BLaER1 treated with 17β-estradiol and CSF1 and Interleukin-3, amounts not matched to agents 10 nM and 100 nM (cell line): ENCODE data around the gene PDXK.

Experiments
- H3K27ac ChIP-seq, 11 experiments: shearing (Covaris generic); formaldehyde crosslinking; 2 replicates each; pipeline ENCODE4 v1.8.1; 2022
- H3K27me3 ChIP-seq, 11 experiments: shearing (Covaris generic); formaldehyde crosslinking; 2 replicates each; pipeline ENCODE4 v1.8.1; 2022
- H3K36me3 ChIP-seq, 11 experiments: shearing (Covaris generic); formaldehyde crosslinking; 2 replicates each; pipeline ENCODE4 v1.8.1; 2022
- H3K4me1 ChIP-seq, 10 experiments: shearing (Covaris generic); formaldehyde crosslinking; 2 replicates each; pipeline ENCODE4 v1.8.1; 2022
- H3K4me2 ChIP-seq, 11 experiments: shearing (Covaris generic); formaldehyde crosslinking; 2 replicates each; pipeline ENCODE4 v1.8.1; 2022
- H3K4me3 ChIP-seq, 10 experiments: shearing (Covaris generic); formaldehyde crosslinking; 2 replicates each; pipeline ENCODE4 v1.8.1; 2022
- H3K9ac ChIP-seq, 11 experiments: shearing (Covaris generic); formaldehyde crosslinking; 2 replicates each; pipeline ENCODE4 v1.8.1; 2022
- H3K9me3 ChIP-seq, 11 experiments: shearing (Covaris generic); formaldehyde crosslinking; replicated peaks in 1 of 11; 2 replicates each; pipeline ENCODE4 v1.8.1; 2022
- H4K20me1 ChIP-seq, 11 experiments: shearing (Covaris generic); formaldehyde crosslinking; 2 replicates each; pipeline ENCODE4 v1.8.1; 2022
- Cebpa-rat ChIP-seq, 11 experiments: shearing (Covaris generic); IDR thresholded peaks; 2 replicates each; pipeline ENCODE4 v1.8.1; 2022

PDXK gene

DNA sequence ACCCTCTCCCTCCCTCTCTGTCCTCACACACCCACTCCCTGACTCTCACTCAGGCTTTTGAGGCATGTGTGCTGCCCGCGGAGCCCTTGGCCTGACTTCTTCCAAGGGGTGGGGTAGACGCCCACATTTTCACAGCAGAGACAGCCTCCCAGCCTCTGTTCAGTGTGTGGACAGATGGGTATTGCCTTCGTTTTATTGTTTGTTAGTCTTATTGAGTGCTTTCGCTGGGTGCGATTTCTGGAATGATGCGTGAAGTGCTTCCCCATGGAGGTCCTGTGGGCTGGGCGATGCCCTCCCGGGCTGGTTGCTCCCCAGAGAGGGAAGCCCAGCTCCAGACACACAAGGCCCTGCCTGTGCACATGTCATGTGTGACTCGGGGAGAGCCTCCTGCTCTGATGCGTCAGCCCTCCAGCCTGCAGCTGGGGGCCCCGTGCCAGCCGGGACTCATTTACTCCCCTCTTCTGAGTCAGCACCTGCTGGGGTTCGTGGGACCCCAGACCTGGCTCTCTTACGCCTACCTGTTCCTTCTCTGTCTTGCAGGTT, 14.7 kb downstream of the PDXK start:
- peaks cover 0 to 12% (median 0%) of the 10 kb centered on the region in 11 experiments; a peak in 6 of 22 replicates for H3K9me3 ChIP-seq
- H4K20me1 ChIP-seq: peaks cover 61 to 95% (median 81%) of the 10 kb centered on the region in 11 experiments
- no peak overlapping the region; a peak in 1 of 20 replicates for H3K4me3 ChIP-seq
- peaks cover 55 to 97% (median 88%) of the 10 kb centered on the region in 10 experiments for H3K4me1 ChIP-seq
- peak overlapping the region in 7 of 11 experiments; percentile 3 to 50 (median 20); a peak in 4 of 22 replicates for H3K9ac ChIP-seq
- peaks cover 0 to 79% (median 54%) of the 10 kb centered on the region in 11 experiments; a peak in 19 of 22 replicates for H3K36me3 ChIP-seq
- H3K4me2 ChIP-seq: peak overlapping the region; percentile 76 to 100 (median 85)
- TF ChIP-seq Cebpa-rat (IDR thresholded peaks at IDR 0.05): no peak
- H3K27me3 ChIP-seq: peaks cover 0 to 6% (median 0%) of the 10 kb centered on the region in 11 experiments; a peak in 3 of 22 replicates
- peak overlapping the region in 2 of 11 experiments; percentile 14 to 38; a peak in 1 of 22 replicates for H3K27ac ChIP-seq

DNA sequence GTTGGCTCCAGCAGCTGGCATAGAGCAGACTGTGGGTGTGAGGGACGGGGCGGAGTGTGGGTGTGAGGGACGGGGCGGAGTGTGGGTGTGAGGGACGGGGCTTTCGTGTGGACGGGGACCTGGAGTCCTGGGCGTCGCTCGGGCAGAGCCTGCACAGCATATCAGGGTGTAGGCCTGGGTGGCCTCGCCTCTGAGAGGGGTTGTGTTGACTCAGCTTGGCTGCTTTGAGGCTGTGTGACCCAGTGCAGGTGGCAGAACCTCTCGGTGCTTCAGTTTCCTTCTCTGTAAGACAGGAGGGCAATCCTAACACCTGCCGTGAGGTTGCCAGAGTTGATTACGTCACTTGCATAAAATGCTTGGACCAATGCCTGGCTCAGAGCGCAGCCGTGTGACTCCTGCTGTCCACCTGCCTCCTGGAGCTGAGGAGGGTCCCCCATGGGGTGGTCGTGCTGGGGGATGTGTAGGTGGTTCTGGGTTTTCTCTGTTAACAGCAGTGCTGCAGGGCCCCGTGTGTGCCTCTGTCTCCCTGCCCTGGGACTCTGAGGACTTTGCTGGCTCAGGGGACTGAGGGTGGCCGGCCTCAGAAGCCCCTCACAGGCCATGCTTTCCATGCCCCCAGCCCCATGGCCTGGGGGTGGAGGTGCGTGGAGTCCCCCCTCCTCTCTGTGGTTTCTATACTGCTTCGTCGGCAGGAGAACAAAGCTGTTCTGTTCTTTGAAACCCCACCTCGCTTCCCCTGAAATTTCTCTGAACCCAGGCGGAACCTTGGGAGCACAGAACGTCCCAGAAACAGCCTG, 15.4 kb downstream of the PDXK start:
- Histone ChIP-seq H3K4me3 (no peak overlapping the region; a peak in 2 of 20 replicates), H3K27ac (0 out of 22 replicates have a peak overlapping the region, but pooled peaks of 1 of the 11 experiments have one; percentile 3), H3K4me1 (peaks cover 55 to 97% (median 86%) of the 10 kb centered on the region in 10 experiments), H3K4me2 (peak overlapping the region; percentile 76 to 100 (median 85)), H3K9me3 (peaks cover 0 to 12% (median 0%) of the 10 kb centered on the region in 11 experiments; a peak in 6 of 22 replicates), H3K36me3 (peaks cover 0 to 82% (median 59%) of the 10 kb centered on the region in 11 experiments; a peak in 19 of 22 replicates), H3K9ac (peak overlapping the region in 7 of 11 experiments; percentile 7 to 59 (median 45); a peak in 10 of 22 replicates), H4K20me1 (peaks cover 58 to 98% (median 87%) of the 10 kb centered on the region in 11 experiments), H3K27me3 (peaks cover 0 to 6% (median 0%) of the 10 kb centered on the region in 11 experiments; a peak in 3 of 22 replicates)
- TF ChIP-seq Cebpa-rat (IDR thresholded peaks at IDR 0.05): no peak

DNA sequence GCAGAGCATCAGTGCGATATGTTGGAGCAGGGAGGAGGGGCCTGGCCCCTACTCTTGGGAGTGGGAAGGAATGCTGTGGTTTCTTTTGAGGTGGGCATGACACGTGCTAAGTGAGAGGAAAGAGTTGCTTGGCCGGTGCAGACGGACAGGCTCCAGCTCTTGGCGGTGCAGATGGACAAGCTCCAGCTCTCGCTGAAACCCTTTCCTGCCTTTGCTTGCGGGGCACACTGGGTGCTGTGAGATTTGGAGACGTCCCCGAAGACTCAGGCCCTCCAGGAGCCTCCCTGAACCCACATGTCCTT, 15.9 kb downstream of the PDXK start:
- H3K27me3 ChIP-seq: peaks cover 0 to 6% (median 0%) of the 10 kb centered on the region in 11 experiments; a peak in 3 of 22 replicates
- H3K4me2 ChIP-seq: peak overlapping the region; percentile 76 to 100 (median 85)
- H3K9ac ChIP-seq: peak overlapping the region in 9 of 11 experiments; percentile 3 to 59 (median 34); a peak in 11 of 22 replicates
- H3K36me3 ChIP-seq: peaks cover 0 to 85% (median 62%) of the 10 kb centered on the region in 11 experiments; a peak in 19 of 22 replicates
- peaks cover 0 to 12% (median 0%) of the 10 kb centered on the region in 11 experiments; a peak in 6 of 22 replicates for H3K9me3 ChIP-seq
- no peak overlapping the region; a peak in 1 of 20 replicates for H3K4me3 ChIP-seq
- peaks cover 59 to 98% (median 92%) of the 10 kb centered on the region in 11 experiments for H4K20me1 ChIP-seq
- no peak overlapping the region for H3K27ac ChIP-seq
- peaks cover 53 to 97% (median 83%) of the 10 kb centered on the region in 10 experiments for H3K4me1 ChIP-seq
- TF ChIP-seq Cebpa-rat (IDR thresholded peaks at IDR 0.05): no peak

DNA sequence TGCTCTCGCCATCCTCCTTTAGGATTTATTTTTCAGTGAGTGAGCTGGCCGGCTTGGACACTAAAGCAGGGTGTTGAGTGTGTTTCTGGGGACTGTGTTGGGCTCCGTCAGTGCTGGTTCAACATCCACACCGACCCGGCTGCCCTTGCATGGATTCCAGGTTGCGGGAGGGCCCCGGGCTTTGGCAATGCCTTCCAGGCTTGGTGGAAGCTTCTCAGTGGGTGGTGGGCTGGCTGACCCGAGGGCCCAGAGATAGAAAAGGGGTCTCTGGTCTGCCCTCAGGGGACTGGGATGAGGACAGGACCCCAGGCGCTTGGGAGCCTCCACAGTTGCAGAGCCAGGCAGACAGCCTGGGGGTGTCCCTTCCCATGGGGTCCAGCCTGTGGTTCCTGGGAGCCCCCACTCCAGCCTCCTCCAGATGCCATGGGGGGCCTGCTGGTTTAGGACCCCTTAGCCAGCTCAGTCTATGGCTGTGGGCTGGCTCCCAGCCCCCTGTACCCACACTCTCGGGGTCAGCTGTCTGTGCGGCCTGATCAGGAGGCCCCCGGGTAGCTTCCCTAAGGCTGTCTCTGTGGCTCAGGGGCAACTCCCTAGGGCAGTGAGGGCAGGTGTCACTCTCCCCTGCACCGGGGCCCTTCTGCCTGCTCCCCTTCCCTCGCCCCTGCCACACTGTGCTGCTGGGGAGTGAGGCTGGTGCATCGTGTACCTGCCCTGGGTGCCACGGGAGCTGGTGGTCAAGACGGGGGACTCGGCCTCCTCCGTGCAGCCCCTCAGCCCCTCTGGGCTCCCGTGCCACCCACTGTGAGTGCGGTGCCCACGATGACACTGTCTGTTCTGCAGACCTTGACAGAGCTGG, 16.5 kb downstream of the PDXK start:
- Histone ChIP-seq H3K9me3 (peaks cover 0 to 12% (median 0%) of the 10 kb centered on the region in 11 experiments; a peak in 6 of 22 replicates), H3K9ac (peak overlapping the region in 9 of 11 experiments; percentile 3 to 59 (median 32); a peak in 10 of 22 replicates), H3K4me2 (peak overlapping the region; percentile 76 to 100 (median 85)), H3K27ac (no peak overlapping the region; a peak in 1 of 22 replicates), H3K27me3 (peaks cover 0 to 6% (median 0%) of the 10 kb centered on the region in 11 experiments; a peak in 3 of 22 replicates), H4K20me1 (peaks cover 64 to 100% (median 96%) of the 10 kb centered on the region in 11 experiments), H3K4me1 (peaks cover 56 to 97% (median 83%) of the 10 kb centered on the region in 10 experiments), H3K4me3 (no peak overlapping the region; a peak in 2 of 20 replicates), H3K36me3 (peaks cover 0 to 91% (median 68%) of the 10 kb centered on the region in 11 experiments; a peak in 19 of 22 replicates)
- TF ChIP-seq Cebpa-rat (IDR thresholded peaks at IDR 0.05): no peak

DNA sequence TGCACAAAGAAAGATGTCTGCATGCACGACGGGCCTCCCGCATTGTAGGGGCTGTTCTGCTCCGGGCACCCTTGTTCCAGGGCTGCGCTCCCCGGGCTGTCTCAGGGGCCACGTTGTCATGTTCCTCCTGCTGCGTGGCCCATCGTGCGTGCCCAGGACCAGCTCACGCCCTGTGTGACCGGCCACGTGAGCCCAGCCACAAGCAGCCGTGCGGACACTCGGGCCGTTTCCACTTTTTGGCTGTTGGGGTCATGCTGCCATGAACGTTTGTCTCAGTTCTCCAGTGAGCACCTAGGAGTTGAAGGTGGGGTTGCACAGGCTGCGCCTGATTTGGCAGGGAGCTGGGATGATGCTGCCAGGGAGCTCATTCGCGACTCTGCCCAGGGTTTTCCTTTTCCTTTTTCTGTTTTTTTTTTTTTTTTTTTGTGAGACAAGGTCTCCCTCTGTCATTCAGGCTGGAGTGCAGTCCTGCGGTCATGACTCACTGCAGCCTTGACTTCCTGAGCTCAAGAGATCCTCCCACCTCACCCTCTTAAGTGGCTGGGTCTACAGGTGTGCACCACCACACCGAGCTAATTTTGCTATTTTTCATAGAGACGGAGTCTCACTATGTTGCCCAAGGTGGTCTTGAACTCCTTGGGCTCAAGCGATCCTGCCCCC, 17.4 kb downstream of the PDXK start:
- no peak overlapping the region for H3K27ac ChIP-seq
- peaks cover 60 to 95% (median 91%) of the 10 kb centered on the region in 11 experiments for H4K20me1 ChIP-seq
- H3K4me3 ChIP-seq: 0 out of 20 replicates have a peak overlapping the region, but pooled peaks of 1 of the 10 experiments have one; percentile 2
- peaks cover 0 to 6% (median 0%) of the 10 kb centered on the region in 11 experiments; a peak in 3 of 22 replicates for H3K27me3 ChIP-seq
- 0 out of 22 replicates have a peak overlapping the region, but pooled peaks of 1 of the 11 experiments have one; percentile 34 for H3K9ac ChIP-seq
- H3K36me3 ChIP-seq: peaks cover 0 to 86% (median 63%) of the 10 kb centered on the region in 11 experiments; a peak in 19 of 22 replicates
- no peak for TF ChIP-seq Cebpa-rat (IDR thresholded peaks at IDR 0.05)
- peaks cover 0 to 12% (median 0%) of the 10 kb centered on the region in 11 experiments; a peak in 6 of 22 replicates for H3K9me3 ChIP-seq
- H3K4me2 ChIP-seq: peak overlapping the region; percentile 76 to 100 (median 85)
- peaks cover 59 to 92% (median 76%) of the 10 kb centered on the region in 10 experiments for H3K4me1 ChIP-seq

DNA sequence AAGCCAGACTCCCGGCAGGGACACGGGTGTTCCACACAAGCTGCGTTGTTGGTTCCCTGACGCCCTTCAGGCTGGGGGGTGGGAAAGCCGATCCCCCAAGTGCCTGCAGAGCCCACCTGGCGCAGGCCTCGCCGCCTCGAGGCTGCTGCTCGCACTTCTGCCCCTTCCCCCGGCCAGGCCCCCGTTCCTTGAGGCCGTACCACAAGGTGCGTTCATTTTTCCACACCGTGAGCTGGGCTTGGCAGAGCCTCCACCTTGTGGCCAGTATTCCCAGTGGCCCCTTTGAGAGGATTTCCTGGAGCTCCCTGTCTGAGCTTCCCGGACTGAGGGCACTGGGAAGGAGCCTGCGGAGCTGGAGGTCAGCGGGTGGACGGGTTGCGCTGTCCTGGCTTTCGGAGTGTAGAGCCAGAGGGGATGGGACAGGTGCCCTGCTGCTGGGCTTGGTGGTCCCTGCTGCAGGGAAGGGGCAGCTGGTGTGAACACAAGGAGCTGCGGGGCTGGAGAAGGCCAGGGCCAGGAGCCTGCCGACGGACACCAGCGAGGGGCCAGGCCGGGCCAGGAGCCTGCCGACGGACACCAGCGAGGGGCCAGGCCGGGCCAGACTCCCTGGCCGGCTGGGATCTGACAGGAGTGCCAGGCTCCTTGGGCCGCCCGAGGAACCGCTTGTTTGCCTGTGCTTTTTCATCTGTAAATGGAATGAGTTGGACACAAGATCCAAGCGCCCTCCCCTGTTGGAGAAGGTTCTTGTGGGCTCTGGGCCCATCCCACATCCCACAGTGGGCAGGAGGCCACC, 18.4 kb downstream of the PDXK start:
- peaks cover 59 to 82% (median 67%) of the 10 kb centered on the region in 10 experiments for H3K4me1 ChIP-seq
- H3K4me3 ChIP-seq: no peak overlapping the region
- H3K36me3 ChIP-seq: peaks cover 0 to 86% (median 70%) of the 10 kb centered on the region in 11 experiments; a peak in 19 of 22 replicates
- peaks cover 0 to 6% (median 0%) of the 10 kb centered on the region in 11 experiments; a peak in 3 of 22 replicates for H3K27me3 ChIP-seq
- no peak overlapping the region for H3K27ac ChIP-seq
- peaks cover 0 to 12% (median 0%) of the 10 kb centered on the region in 11 experiments; a peak in 6 of 22 replicates for H3K9me3 ChIP-seq
- no peak for TF ChIP-seq Cebpa-rat (IDR thresholded peaks at IDR 0.05)
- H3K4me2 ChIP-seq: peak overlapping the region in 8 of 11 experiments; percentile 9 to 100 (median 86); a peak in 7 of 22 replicates
- H4K20me1 ChIP-seq: peaks cover 54 to 95% (median 88%) of the 10 kb centered on the region in 11 experiments
- no peak overlapping the region for H3K9ac ChIP-seq
